Right forelimb (tissue), 1 donor: ENCODE data around the gene TTLL12.

Experiments
- DNase-seq: peaks from one replicate; pipeline ENCODE4 v3.0.0-alpha.2; 2018

The TTLL12 gene

DNA sequence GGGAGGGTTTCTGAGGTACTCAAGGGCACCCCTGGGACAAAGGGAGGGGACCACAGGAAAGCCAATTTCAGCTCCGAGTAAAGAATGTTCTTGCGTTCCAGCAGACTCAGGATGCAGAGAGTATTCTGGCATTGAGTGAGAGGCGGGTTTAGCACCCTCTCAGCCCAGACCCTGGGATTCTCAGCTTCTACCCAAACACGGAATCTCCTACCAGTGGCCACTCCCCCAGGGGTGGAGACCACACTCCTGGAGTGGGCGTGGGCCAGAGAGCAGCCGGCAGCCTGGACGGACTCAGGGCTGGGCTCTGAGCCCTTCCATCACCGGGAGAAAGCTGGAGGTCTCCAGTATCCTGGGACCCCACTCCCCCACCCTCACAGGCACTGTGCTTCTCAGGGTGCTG lies 26.1 kb upstream of the TTLL12 start:
- DNase-seq: no peak

DNA sequence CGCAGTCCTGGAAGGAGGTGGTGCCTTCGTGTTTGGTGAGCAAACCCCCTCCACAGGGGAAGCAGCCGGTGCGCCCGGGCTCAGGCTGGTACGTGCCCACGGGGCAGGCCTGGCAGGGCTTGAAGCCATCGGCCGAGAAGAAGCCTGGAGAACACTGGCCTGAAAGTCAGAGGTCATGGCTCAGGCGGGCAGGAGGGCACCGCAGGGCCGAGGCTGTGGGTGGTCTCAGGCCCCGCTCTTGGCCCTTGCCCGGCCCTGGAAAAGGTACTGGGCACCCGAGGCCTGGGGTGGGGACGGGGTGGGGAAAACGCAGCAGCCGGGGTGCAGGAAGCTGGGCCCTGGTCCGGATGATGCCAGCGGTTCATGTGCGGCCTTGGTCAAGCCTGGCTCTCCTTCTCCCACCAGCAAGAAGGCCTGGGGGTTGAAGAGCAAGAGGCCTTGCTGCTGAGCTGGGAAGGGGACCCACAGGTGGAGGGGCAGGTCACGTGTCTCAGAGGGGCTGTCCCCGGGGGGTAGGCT lies 25.6 kb upstream of the TTLL12 start:
- DNase-seq: no peak

DNA sequence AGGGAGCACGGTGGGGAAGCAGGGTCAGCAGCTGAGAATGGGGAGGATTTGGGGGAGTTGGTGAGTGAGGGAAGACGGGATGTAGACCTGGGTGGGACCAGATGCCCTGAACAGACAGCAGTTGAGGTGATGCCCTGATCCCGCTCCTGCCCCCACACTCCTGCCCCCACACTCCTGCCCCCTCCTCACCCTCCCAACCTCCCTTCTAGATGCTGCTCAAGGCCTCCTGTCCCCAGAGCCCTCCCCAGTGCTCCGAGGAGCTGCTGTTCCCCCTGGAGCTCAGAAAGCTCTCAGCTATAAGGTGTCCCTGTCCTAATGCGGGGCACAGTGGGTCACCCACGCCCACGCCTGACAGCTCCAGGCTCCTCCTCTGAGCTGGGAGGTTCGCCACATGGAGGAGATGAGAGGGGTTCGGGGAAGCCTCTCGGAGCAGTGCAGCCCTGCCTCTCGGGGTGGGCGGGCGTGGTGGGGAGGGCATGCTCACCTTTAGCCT lies 25.1 kb upstream of the TTLL12 start:
- no peak for DNase-seq

DNA sequence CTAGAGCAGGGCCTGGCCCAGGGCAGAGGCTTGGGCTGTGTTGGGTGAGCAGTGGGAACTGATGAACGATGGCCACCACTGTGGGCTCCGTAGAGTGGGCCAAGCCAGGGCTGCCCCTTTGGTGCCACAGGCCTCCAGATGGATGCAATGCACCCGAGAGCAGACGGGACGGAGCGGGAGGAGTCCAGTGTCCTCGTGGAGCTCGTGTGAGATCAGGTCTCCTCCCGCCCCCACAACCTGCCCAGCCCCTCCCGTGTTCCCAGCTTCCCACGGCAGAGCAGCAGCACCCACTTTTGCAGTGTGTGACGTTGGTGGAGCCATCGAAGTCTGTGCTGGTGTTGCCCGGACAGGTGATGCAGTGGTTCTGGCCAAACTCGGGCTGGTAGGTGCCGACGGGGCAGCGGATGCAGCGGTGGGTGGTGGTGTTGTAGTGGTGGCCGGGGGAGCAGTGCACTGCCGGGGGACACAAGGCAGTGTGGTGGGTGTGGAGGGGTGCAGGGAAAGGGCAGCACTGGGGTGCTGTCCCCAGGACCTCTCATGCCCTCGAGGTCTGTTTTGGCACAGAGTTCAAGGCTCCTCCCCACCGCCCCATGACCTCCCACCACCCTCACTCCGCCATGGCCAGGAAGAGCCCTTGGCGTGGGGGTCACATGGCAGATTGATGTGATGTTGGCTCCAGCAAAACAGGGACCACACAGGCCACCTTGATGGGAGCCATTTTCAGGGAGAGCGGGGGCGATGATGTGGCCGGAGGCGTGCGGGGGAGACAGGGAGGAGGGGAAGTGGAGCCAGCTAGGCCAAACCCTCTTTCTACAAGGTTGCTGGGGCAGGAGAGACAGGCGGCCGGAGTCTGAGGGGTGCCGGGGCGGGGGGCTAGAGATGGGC lies 23.9 kb upstream of the TTLL12 start:
- no peak for DNase-seq

DNA sequence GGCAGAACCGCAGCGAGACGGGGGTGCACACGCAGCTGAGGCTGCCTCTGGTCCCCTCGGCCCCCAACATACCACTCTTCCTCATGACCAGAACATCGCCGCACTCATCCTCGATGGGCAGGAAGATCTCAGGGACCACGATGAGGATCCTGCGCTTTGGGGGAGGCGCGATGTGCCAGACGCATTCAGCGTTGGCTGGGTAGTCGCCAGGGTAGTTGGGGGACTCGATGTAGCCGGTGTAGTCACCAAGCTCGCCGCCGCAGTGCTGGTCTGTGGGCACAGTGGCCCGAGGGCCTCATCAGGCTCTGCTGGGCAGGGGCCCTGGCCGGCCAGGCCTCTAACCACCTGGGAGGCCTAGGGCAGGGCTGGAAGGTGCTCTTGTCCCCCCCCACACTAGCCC lies 23.0 kb upstream of the TTLL12 start:
- no peak for DNase-seq

DNA sequence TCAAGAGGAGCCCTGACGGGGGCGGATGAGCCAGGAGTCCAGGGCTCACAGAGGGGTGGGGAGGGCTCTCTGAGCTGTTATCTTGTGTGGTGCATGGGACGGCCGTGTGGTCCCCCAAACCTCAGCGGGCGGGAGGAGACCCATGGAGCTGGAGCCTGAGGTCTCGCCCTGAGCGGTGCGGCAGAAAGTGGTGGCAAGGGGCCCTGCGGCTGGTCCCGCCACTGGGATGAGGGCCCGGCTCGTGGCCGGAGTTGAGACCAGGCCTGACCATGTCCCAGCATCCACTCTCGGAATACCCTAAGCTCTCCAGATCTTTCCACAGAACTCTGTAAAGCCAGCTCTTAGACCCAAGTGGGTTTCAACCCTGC lies 22.6 kb upstream of the TTLL12 start:
- DNase-seq: no peak

DNA sequence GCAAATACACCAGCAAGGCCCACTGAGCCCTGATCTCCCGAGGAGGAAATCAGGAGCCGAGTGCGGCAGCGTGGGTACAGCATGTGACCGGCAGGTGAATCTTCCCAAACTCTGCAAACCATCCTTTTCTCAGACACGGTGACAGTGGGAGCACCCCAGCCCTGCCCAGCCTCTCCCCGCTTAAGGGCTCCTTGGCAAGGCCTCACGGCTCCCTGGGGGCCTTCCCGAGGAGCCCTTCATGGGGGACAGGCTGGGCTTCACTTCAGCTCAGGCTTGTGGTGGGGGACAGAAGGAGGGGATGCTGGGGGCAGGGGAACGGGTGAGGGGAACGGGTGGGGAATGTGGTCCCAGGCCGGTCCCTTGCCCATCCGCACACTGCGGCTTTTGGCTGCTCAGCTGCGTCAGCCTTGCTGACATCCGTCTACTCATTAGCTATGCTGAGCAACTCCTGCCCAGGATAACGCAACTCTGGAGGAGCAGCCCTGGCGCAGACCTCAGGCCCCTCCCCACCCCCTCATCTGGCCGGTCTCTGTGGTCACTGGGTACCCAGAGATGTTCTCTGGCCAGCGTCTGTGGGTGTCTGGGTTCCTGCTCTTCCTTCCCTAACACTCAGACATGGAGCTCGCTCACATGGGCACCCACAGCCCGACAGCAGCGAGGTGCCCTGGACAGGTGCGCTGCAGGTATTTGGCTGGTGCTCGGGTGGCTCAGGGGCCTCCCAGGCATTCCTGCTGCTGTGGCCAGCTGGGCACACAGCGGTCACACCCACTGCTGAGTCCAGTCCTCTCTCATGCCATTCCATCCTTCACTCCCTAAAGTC lies 22.0 kb upstream of the TTLL12 start:
- DNase-seq: no peak

DNA sequence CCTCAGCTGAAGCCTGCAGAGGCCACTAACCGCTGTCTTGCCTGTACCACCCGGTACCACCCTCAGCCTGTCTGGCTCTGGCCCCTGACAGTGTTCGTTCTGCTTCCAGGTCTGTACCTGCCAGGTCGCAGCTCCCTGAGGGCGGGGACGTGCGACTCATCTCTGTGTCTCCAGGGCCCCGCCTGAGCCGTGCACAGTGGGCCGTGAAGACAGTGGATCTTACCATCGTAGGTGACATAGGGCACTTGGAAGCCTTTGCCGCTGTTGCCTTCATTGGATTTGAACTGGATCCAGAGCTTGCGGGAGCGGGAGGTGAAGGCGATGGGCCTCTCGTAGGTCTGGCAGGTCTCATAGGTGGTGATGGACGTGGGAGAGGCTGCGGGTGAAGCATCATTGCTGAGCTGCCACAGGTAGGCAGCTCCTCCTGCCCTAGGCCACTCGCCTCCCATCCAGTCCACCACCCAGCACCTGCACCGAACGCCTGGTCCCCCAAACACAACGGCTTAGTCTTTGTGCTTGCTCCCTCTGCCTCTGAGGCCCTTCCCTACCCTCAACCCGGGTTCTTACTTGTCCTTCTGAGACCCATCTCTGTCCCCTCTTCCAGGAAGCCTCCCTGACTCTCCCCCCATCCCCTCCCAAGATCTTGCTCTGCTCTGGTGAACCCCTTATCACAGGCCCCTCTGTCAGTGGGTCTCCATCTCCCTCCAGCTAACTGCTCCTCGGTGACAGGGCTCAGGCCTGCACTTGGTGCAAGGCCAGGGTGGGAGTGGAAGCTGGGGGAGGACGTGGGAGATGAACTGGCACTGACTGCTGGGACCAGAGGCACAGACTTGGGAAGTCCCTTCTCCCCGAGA lies 21.1 kb upstream of the TTLL12 start:
- DNase-seq: no peak

DNA sequence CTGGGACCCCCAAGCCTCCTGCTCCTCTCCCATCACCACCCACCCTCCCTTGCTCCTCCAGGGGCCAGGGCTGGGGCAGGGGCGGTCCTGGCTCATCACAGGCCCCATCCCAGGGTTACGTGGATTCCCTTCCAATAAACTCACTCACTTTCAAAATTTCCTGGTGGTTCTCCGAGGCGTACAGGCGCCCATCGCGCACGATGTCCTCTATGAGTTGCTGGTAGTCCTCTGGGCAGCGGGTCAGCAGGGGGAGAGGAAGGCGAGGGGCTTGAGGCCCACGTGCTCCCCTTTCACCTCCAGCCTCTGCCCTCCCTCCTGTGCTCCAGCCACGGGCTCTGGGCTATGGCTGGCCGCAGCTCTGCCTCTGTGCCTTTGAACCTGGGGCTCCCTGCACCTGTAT lies 20.5 kb upstream of the TTLL12 start:
- no peak for DNase-seq

DNA sequence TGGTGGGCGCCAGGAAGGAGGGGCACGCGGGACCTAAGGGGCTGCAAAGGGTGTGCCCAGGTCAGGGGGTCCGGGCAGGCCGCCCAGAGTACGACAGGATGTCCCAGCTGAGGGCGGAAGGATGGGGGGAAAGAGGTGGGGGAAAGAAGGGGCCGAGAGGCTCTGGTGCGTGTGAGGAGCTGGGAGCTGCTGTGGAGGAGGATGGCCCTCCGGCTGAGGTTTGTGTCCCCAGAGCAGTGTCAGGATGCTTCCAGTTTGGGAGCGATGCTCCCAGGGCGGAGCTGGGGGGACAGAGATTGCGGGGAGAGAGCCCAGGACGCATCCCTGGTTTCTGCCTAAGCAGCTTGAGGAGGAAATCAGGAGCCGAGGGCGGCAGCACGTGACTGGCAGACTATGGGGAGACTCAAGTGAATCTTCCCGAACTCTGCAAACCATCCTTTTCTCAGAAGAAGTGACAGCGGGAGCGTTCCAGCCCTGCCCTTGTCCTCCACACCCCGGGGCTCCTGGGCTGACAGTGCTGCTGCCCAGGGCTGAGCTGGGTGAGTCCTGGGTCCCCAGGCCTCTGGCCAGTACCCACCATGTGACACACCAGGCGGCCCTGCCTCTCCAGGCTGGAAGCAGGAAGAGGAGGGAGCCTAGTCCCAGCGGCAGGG lies 19.7 kb upstream of the TTLL12 start:
- DNase-seq: no peak

DNA sequence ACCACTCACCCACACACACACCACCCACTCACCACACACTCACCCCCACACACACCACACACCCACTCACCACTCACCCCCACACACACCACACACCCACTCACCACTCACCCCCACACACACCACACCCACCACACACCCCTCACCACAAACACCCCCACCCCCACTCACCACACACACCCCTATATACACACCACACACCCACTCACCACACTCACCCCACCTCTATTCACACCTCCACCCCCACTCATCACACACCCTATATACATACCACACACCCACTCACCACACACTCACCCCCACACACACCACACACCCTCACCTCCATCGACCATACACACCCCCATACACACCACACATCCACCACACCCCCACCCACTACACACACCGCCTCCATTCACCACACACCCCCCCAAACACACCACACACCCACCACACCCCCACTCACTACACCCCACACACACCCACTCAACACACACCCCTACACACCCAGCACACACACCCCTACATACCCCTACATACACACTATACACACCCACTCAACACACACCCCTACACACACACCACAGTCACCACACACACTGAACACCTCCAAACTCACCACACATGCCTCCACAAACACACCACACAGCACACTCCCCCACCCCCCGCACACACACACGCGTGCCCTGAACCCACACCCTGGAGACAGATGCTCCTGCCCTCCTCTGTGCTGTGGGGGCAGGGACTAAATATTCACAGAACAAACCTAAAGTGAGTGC lies 19.0 kb upstream of the TTLL12 start:
- no peak for DNase-seq

DNA sequence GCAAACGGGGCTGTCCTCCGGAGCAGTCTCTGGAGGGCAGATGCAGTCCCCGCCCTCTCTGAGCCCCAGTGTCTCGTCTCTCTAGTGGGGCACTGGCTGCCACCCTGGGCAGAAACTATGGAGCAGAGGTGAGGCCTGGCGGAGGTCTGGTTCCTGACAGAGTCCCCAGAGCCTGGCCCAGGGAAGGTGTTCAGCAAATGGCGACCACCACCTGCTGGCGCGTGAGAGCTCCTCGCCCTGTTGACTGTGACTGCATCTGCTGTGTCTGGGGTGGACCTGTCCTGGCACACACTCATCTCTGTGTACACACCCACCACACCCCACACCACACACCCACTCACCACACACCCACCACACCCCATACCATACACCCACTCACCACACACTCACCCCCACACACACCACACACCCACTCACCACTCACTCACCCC lies 18.3 kb upstream of the TTLL12 start:
- DNase-seq: no peak

DNA sequence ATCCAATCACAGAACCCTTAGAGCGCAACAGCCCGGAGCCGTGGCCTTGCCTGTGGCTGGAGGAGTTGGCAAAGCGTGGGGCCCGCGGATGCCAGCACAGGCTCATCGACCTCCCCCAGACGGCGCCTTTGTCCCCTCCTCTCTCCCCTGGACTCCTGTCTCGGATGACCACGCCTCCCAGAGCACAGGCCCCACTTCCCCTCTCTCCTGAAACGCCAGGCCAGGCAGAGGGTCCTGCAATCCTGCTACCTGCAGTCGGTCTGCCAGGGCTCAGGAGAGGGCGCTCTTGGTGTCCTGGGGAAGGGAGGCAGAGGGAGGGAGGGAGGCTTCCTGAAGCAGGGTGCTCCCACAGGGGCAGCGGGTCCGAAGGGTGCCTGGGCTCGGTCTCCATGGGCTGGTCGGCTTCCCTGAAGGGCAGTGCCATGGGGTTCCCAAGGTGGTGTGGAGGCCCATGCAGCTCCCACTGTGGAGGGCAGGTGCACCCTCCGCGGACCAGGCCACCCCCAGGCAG lies 16.6 kb upstream of the TTLL12 start:
- DNase-seq: no peak

DNA sequence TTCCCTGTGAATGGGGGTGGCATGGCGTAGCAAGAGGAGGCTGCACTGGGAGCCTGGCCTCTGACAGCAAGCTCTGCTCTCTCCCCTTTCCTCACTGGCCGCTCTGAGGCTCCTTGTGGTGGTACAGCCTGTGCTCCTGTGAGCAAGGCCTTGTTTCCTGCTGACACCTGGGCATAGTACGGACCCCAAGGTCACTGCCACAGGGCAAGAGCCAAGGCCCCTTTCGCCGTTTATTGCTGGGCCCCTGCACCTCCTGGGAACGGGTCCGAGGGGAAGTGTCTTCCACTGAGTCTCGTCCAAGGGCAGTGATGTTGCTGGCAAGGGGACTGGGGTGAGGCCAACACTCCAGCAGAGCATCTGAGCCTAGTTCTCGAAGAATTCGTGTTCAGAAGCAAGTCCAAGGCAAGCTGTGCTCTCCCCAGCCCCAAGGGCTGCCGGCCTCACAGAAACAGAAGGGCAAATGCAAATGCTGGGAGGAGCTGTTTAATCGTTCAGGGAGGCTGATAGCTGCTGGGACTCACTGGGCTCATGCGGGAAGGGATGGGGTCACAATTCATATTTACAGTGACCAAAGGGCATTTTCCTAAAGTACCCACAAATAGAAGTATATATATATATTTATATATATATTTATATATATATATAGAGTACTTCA lies 15.9 kb upstream of the TTLL12 start:
- DNase-seq: no peak

DNA sequence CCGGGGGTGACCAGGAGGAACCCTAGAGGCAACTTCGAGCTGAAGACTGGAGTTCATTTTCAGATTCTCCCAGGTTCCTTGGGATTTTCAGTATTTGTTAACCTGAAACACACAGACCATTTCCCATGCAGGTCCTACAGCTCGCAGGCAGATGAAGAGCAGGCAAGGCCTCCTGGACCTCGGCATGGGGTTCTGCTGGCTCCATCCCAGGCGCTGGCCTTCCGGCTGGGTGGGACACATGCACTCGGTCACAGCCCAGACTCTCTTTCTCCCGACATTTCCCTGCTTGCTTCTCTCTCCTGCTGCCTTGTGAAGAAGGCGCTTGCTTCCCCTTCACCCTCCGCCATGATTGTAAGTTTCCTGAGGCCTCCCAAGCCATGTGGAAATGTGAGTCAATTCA lies 15.4 kb upstream of the TTLL12 start:
- DNase-seq: no peak

DNA sequence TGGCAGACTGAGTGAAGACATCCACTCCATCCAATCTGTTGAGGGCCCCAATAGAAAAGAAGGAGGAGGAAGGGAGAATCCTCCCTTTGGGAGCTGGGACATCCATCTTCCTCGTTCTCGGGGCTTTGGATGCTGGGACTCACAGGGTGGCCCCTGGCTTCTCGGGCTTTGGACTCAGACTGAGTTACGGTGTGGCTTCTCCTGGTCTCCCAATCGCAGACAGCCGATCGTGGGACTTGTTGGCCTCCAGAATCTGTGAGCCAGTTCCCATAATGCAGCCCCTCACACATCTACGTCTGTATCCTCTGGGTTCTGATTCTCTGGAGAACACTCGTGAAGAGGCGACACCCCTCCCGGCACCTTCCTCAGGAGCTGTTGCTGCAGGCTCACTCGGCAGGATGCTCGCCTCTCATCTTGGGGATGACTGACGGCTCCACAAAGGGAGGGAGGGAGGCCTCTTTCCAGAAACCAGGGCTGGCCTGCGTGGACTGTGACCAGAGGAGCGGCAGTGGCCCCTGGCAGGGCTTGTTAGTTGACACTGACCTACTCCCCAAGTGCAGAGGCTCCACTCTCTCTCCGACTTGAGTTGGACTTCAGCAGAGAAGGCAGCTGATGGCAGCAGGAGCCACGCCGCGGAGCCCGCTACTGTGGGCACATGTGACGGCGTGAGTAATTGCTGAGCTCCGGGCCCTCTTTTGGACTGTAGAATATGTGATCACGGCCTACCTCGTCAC lies 14.7 kb upstream of the TTLL12 start:
- no peak for DNase-seq

DNA sequence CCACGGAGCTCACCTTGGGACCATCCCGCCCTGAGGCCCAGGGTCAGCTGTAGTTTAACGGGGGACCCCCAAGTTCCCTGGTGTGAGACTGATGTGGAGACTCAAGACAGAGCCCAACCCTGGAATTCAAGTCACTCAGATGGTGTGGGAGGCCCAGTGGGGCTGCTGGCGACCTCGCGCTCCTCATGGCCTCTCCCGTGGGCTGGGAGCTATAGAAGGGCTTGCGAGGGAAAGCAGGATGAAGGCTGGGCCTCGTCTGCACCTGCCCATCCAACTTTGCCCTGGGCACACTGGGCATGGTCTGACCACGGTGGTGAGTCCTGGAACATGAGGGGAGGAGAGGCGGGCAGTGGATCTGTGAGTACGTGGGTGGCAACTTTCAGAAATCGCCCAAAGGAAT lies 13.6 kb upstream of the TTLL12 start:
- DNase-seq: no peak

DNA sequence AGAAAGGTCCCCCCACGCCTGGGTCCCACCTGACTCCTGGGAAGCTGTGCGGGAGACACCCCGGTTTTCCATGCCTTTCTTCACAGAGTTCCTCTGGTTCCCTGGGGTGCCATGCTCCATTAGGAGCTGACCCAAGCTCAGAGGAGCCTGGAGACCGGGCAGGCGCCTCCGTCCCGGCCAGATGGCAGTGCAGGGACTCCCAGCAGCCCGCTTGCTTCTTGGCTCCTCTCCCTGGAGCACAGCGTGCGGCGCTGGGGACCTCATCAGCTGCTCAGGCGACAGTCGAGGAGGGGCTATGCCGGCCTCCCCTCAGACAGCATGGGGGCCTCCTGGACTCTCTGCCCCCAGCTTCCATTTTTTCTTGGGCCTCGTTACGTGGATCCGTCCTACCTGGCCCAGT lies 13.1 kb upstream of the TTLL12 start:
- no peak for DNase-seq

DNA sequence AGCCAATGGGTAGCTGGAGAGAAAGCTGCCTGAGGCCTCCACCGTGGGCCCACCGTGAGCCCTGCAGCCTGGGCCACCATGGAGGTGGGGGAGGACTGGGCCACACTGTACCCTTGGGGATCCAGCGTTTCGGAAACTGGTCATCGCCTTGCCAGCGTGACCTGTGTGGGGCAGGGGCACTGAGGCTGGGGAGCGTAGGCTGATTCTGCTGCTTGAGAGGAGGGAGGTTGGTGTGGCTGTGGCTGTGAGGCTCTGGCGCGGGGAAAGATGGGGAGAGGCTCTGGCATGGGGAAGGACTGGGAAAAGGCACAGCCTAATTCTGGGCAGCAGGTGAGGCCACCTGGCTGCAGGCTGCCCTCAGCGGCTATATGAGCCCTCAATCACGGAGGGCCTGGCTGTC lies 12.6 kb upstream of the TTLL12 start:
- no peak for DNase-seq

DNA sequence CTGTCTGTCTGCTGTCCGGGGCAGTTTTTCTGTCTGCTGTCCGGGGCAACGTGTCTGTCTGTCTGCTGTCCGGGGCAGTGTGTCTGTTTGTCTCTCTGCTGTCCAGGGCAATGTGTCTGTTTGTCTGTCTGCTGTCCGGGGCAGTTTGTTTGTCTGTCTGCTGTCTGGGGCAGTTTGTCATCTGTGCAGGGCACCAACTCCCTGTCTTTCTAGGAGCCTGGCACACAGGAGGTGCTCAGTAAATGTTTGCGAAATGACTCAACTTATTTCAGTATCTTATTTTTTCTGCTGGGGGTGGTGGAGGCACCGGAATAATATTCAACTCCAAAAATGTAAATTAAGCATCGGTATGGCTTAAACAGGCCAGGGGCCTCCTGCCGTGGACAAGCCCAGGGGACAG lies 12.0 kb upstream of the TTLL12 start:
- DNase-seq: no peak
